ENCODE data around the gene ERICH3. TPM values are rescaled to one million over a fixed set of nuclear protein-coding genes. Genes with fewer than 3 reads are reported as not detected.

The ERICH3 gene
- polyA plus RNA-seq, 2 of the 4 experiments (the other 2 are of a cell fraction): not detected

GRCh38 chr1:74684301-74684700 lies 10.7 kb upstream of the ERICH3 start:
- ATAC-seq: no peak
- TF ChIP-seq CEBPB (IDR thresholded peaks at IDR 0.05): no peak
- no peak for TF ChIP-seq EHF (CRISPR knock-in tag; IDR thresholded peaks at IDR 0.05)
- TF ChIP-seq, protein P1, sequence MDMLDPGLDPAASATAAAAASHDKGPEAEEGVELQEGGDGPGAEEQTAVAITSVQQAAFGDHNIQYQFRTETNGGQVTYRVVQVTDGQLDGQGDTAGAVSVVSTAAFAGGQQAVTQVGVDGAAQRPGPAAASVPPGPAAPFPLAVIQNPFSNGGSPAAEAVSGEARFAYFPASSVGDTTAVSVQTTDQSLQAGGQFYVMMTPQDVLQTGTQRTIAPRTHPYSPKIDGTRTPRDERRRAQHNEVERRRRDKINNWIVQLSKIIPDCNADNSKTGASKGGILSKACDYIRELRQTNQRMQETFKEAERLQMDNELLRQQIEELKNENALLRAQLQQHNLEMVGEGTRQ (IDR thresholded peaks at IDR 0.05): no peak
- no peak for TF ChIP-seq SREBF2 (IDR thresholded peaks at IDR 0.05)
- no peak for TF ChIP-seq ZC3H11A (IDR thresholded peaks at IDR 0.05)
- TF ChIP-seq CHD4 (IDR thresholded peaks at IDR 0.05; ENCODE audit: borderline replicate concordance): no peak
- TF ChIP-seq ZFP36 (IDR thresholded peaks at IDR 0.05; ENCODE audit: borderline replicate concordance, partially characterized antibody): no peak
- Histone ChIP-seq H3K4me3 (no peak overlapping the region), H3K4me1 (no peaks in the 10 kb centered on the region), H3K4me2 (no peak overlapping the region), H3K9me3 (no peaks in the 10 kb centered on the region), H3K27ac (no peak overlapping the region)
- FAIRE-seq: no peak
- ChIA-PET CTCF (no interaction called here), POLR2A (no interaction called here)
- 47% methylated on average over 2 of the region's 2 CpGs for WGBS (ENCODE audit: missing lambda C conversion rate)
- no peak for DNase-seq (ENCODE audit: low read depth in 1 of 2, low spot score in 1 of 2)

DNA sequence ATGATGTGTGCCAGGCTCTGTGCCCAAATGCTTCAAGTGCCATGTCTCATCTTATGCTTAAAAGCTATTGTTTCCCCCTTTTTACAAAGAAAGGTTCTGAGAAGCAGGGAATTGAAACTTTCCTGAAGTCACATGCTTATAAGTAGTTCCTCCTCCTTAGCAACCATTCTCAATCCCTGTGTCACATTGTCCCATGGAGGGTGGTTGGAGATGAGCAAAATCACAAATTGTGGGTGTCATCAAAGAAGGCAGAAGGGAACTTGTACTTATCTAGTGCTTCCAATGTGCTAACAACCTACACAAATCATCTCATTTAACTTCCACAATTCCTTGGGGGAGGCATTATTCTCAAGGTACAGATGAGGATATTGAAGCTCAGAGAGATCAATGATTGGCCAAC lies 10.1 kb upstream of the ERICH3 start:
- H3K4me3 ChIP-seq: no peak overlapping the region
- TF ChIP-seq, protein P1 (IDR thresholded peaks at IDR 0.05): no peak
- TF ChIP-seq POLR2A (IDR thresholded peaks at IDR 0.05; ENCODE audit: low read length): no peak
- no peak for TF ChIP-seq ZSCAN20 (CRISPR knock-in tag; IDR thresholded peaks at IDR 0.05)
- TF ChIP-seq ATOH8 (CRISPR knock-in tag; IDR thresholded peaks at IDR 0.05; ENCODE audit: low read depth): no peak
- TF ChIP-seq NFE2L2 (conservative IDR thresholded peaks at IDR 0.05; ENCODE audit: low read length): no peak
- no peak for TF ChIP-seq HEYL (CRISPR knock-in tag; IDR thresholded peaks at IDR 0.05)
- no peak for TF ChIP-seq EHF (CRISPR knock-in tag; IDR thresholded peaks at IDR 0.05)
- no peak for TF ChIP-seq FOSB (CRISPR knock-in tag; IDR thresholded peaks at IDR 0.05)
- TF ChIP-seq, protein P2, sequence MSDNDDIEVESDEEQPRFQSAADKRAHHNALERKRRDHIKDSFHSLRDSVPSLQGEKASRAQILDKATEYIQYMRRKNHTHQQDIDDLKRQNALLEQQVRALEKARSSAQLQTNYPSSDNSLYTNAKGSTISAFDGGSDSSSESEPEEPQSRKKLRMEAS (IDR thresholded peaks at IDR 0.05): no peak
- TF ChIP-seq E2F6 (IDR thresholded peaks at IDR 0.05; ENCODE audit: borderline replicate concordance, low read depth): no peak
- TF ChIP-seq CTCF (IDR thresholded peaks at IDR 0.05): no peak
- TF ChIP-seq, protein P3, sequence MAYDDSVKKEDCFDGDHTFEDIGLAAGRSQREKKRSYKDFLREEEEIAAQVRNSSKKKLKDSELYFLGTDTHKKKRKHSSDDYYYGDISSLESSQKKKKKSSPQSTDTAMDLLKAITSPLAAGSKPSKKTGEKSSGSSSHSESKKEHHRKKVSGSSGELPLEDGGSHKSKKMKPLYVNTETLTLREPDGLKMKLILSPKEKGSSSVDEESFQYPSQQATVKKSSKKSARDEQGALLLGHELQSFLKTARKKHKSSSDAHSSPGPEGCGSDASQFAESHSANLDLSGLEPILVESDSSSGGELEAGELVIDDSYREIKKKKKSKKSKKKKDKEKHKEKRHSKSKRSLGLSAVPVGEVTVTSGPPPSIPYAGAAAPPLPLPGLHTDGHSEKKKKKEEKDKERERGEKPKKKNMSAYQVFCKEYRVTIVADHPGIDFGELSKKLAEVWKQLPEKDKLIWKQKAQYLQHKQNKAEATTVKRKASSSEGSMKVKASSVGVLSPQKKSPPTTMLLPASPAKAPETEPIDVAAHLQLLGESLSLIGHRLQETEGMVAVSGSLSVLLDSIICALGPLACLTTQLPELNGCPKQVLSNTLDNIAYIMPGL (CRISPR knock-in tag; IDR thresholded peaks at IDR 0.05; ENCODE audit: borderline replicate concordance): no peak
- no peak for TF ChIP-seq KDM5A (IDR thresholded peaks at IDR 0.05)
- TF ChIP-seq BHLHE40 (IDR thresholded peaks at IDR 0.05; ENCODE audit: low read depth, low read length): no peak
- TF ChIP-seq RCOR1 (IDR thresholded peaks at IDR 0.05; ENCODE audit: low read depth, low read length): no peak
- TF ChIP-seq TFCP2L1 (CRISPR knock-in tag; IDR thresholded peaks at IDR 0.05): no peak
- POLR2A ChIA-PET: no interaction called here
- CTCF ChIA-PET: interaction anchor here (0.8 kb wide), 1 partner anchor 48 kb away, joined by 4 read pairs; no protein-coding TSS in a partner anchor
- no peaks in the 10 kb centered on the region for H3K9me3 ChIP-seq
- H3K4me2 ChIP-seq: no peak overlapping the region
- DNase-seq (ENCODE audit: low read depth in 1 of 2, low spot score in 1 of 2) (no peak), ATAC-seq (no peak), FAIRE-seq (no peak)
- H3K4me1 ChIP-seq: no peaks in the 10 kb centered on the region
- no peak overlapping the region for H3K27ac ChIP-seq

All from A549 (cell line).